MCF 10A (cell line): ENCODE data around the gene C21orf58. TPM values are rescaled to one million over a fixed set of nuclear protein-coding genes. Genes with fewer than 3 reads are reported as not detected.
"Not testable (repeated sequence)": the region's sequence is repeated elsewhere in the genome, so short reads cannot be mapped to it uniquely, and the experiment has no call there.

Experiments used
- BruUV-seq: library from RNA; stranded (reverse); fragments of 400-500 nt; replicated peaks from 2 replicates; lab custom pipeline; 2021; lab: Mats Ljungman, UMichigan
- CTCF ChIA-PET: fragments of 300-600 bp; sonication (Branson Sonifier 250); formaldehyde crosslinking; extraction: SDS; loops from one replicate; lab custom pipeline; 2021; ENCODE audit warnings: antibody characterized with exemption, inconsistent platforms; lab: Yijun Ruan, JAX
- POLR2A ChIA-PET: fragments of 300-600, 350-650 bp; sonication (Branson Sonifier 250); formaldehyde crosslinking; extraction: SDS; loops from one replicate; lab custom pipeline; 2020; ENCODE audit warnings: antibody characterized with exemption, inconsistent platforms; lab: Yijun Ruan, JAX
- DNase-seq: peaks from one replicate; pipeline ENCODE4 v3.0.0-alpha.2; 2018; ENCODE audit not compliant: unreplicated experiment
- H3K27ac Mint-ChIP-seq: one replicate; pipeline ENCODE4 v1.8.0; 2022; ENCODE audit warnings: mild to moderate bottlenecking, low read depth, mixed read lengths; ENCODE audit not compliant: unreplicated experiment
- H3K27me3 Mint-ChIP-seq: one replicate; pipeline ENCODE4 v1.8.0; 2022; ENCODE audit warnings: mixed read lengths; ENCODE audit not compliant: insufficient read depth, unreplicated experiment
- H3K36me3 Mint-ChIP-seq: one replicate; pipeline ENCODE4 v1.8.0; 2022; ENCODE audit warnings: mild to moderate bottlenecking, moderate library complexity, mixed read lengths; ENCODE audit not compliant: insufficient read depth, unreplicated experiment
- H3K4me1 Mint-ChIP-seq: one replicate; pipeline ENCODE4 v1.8.0; 2022; ENCODE audit warnings: mixed read lengths; ENCODE audit not compliant: insufficient read depth, unreplicated experiment
- H3K4me3 Mint-ChIP-seq: one replicate; pipeline ENCODE4 v1.8.0; 2022; ENCODE audit warnings: mild to moderate bottlenecking, moderate library complexity, mixed read lengths; ENCODE audit not compliant: unreplicated experiment
- H3K9me3 Mint-ChIP-seq: one replicate; pipeline ENCODE4 v1.8.0; 2022; ENCODE audit warnings: mixed read lengths; ENCODE audit not compliant: unreplicated experiment
- CTCF ChIP-seq: fragments of 200-600 bp; IDR thresholded peaks from one replicate; pipeline ENCODE4 v1.8.0; 2022; ENCODE audit warnings: antibody characterized with exemption, mild to moderate bottlenecking; ENCODE audit not compliant: unreplicated experiment
- intact Hi-C: fragments of 100-400 bp; cut with micrococcal nuclease; formaldehyde crosslinking; loops from 2 replicates; pipeline ENCODE4 v1.14.1; 2022
- total RNA-seq: library from RNA; stranded (reverse); gene quantifications from 2 replicates; pipeline ENCODE4 v1.2.3, GENCODE V29; 2022

C21orf58 gene
- total RNA-seq, 1 experiment from 2014 or later = 7.8 TPM

- ChIA-PET POLR2A (no interaction called here), CTCF (no interaction called here)
- DNase-seq = no peak
- H3K27ac Mint-ChIP-seq = no peak overlapping the region
- H3K4me3 Mint-ChIP-seq = no peak overlapping the region
- H3K9me3 Mint-ChIP-seq = no peaks in the 10 kb centered on the region
- BruUV-seq = no TSS peak
- no peaks in the 10 kb centered on the region for H3K27me3 Mint-ChIP-seq
- peaks cover 6% of the 10 kb centered on the region for H3K4me1 Mint-ChIP-seq
- intact Hi-C loops = no loop called here
- H3K36me3 Mint-ChIP-seq = no peaks in the 10 kb centered on the region
- TF ChIP-seq CTCF = no peak
Observed at GRCh38 chr21:46316708-46317324, 6.9 kb downstream of the C21orf58 start.

- Mint-ChIP-seq H3K9me3 (no peaks in the 10 kb centered on the region), H3K36me3 (peaks cover 2% of the 10 kb centered on the region), H3K4me3 (no peak overlapping the region), H3K27ac (no peak overlapping the region), H3K27me3 (no peaks in the 10 kb centered on the region), H3K4me1 (no peaks in the 10 kb centered on the region)
- POLR2A ChIA-PET = no interaction called here
- no peak for DNase-seq
- intact Hi-C loops = no loop called here
- CTCF ChIA-PET = no interaction called here
- BruUV-seq = no TSS peak
- no peak for TF ChIP-seq CTCF
Observed at GRCh38 chr21:46314441-46315020, 9.1 kb downstream of the C21orf58 start.

- H3K4me3 Mint-ChIP-seq = no peak overlapping the region
- no peak for TF ChIP-seq CTCF
- H3K27me3 Mint-ChIP-seq = no peaks in the 10 kb centered on the region
- no TSS peak for BruUV-seq
- DNase-seq = no peak
- H3K27ac Mint-ChIP-seq = no peak overlapping the region
- H3K9me3 Mint-ChIP-seq = no peaks in the 10 kb centered on the region
- ChIA-PET POLR2A (interaction anchor here (0.6 to 0.7 kb wide), 2 partner anchors 8 to 10 kb away, joined by 3 to 5 read pairs; no protein-coding TSS in a partner anchor), CTCF (no interaction called here)
- H3K36me3 Mint-ChIP-seq = peaks cover 8% of the 10 kb centered on the region
- no peaks in the 10 kb centered on the region for H3K4me1 Mint-ChIP-seq
- intact Hi-C loops = no loop called here
Observed at GRCh38 chr21:46312949-46313348, 10.7 kb downstream of the C21orf58 start.

GRCh38 chr21:46311568-46311967, 12.1 kb downstream of the C21orf58 start:
- CTCF ChIA-PET = no interaction called here

GRCh38 chr21:46310260-46310659, 13.4 kb downstream of the C21orf58 start:
- CTCF ChIA-PET, H3K4me3 Mint-ChIP-seq, H3K27me3 Mint-ChIP-seq, intact Hi-C loops, H3K4me1 Mint-ChIP-seq, BruUV-seq, H3K27ac Mint-ChIP-seq, DNase-seq, H3K9me3 Mint-ChIP-seq: not testable (repeated sequence)
- POLR2A ChIA-PET = interaction anchor here (2.1 kb wide), 1 partner anchor 12 kb away, joined by 9 read pairs; no protein-coding TSS in a partner anchor
- peaks cover 13% of the 10 kb centered on the region for H3K36me3 Mint-ChIP-seq

More at GRCh38 chr21:46311568-46311967, 12.1 kb downstream of the C21orf58 start:
- BruUV-seq = no TSS peak
- no peak for DNase-seq
- Mint-ChIP-seq H3K27me3 (no peaks in the 10 kb centered on the region), H3K9me3 (no peaks in the 10 kb centered on the region), H3K4me1 (no peaks in the 10 kb centered on the region), H3K27ac (no peak overlapping the region), H3K36me3 (peaks cover 13% of the 10 kb centered on the region), H3K4me3 (no peak overlapping the region)
- TF ChIP-seq CTCF = no peak
- POLR2A ChIA-PET = interaction anchor here (0.7 to 2.1 kb wide), 2 partner anchors 11 to 26 kb away, joined by 3 to 9 read pairs; partner anchors contain the start of gene MCM3AP
- intact Hi-C loops = no loop called here
